Transverse colon (tissue), 3 donors: ENCODE data around the gene BRF1.

Experiments used
- CTCF ChIP-seq, 5 experiments: fragments of 200-600 bp in 3 of 5; fragments of 450-650 bp in 2 of 5; sonication (generic) in 3 of 5; IDR thresholded peaks; 1 replicate in 2 of 5; 2 replicates in 3 of 5; pipeline ENCODE4 v1.5.1; 2016 to 2017; ENCODE audit warnings: antibody characterized with exemption in 5 of 5, inconsistent platforms in 3 of 5, mild to moderate bottlenecking in 2 of 5, moderate library complexity in 1 of 5
- POLR2A ChIP-seq: fragments of 450-650 bp; IDR thresholded peaks from one replicate; pipeline ENCODE4 v1.6.1; 2016; ENCODE audit warnings: antibody characterized with exemption, mild to moderate bottlenecking, moderate library complexity

- no peak for TF ChIP-seq POLR2A
- no peak for TF ChIP-seq CTCF (IDR thresholded peaks at IDR 0.05)
Measured at GRCh38 chr14:105241641-105242040, 59.2 kb downstream of the BRF1 start.
